GM12801 (cell line): ENCODE data around the gene CNNM2.

Source experiments
- TF ChIP-seq, protein P1 (sequence below): IDR thresholded peaks from one replicate; pipeline ENCODE4 v1.5.1; 2011; ENCODE audit warnings: control low read depth; ENCODE audit not compliant: insufficient read length; ENCODE audit errors: extremely low read depth

The CNNM2 gene

DNA sequence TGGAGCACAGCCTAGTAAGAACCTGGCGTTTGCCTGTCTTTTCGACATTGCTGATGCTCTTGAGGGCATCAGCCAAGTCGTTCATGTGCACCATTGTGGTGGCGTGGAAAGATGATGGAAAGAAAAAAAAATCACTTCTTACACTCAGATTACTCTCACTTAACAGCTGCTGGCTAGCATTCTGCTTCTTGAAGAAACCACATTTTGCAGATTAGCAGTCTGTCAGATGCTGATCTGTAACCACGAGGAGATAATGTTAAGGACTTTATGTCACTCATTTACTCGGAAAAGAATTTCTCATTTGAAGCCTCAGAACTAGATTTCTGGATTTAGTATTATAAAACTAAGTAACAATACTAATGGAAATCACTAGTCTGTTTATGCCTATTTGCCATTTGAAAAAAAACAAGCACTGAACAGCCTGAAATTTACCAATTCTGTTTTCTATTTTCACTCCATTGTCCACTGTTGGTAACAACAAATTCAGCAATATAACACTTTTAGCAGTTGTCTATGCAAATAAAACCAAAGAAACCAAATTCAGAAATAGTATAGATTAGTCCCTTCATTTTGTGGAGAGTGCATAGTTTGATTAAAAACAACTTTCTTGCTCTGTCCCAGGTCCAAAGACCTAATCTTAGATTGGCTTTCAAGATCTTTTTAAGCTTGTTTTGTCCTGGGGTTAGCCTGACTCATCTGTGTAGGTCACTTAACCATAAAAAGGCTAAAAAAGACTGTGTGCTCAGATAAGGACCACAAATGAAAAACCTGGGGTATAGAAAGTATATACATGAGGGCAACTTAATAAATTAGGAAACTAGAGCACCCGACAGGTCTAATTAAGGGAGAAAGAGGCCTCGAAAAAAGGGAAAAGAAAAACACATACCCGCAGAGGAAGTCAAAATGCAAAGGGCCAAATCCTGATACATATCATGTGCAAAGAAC, 207.5 kb downstream of the CNNM2 start:
- TF ChIP-seq, protein P1, sequence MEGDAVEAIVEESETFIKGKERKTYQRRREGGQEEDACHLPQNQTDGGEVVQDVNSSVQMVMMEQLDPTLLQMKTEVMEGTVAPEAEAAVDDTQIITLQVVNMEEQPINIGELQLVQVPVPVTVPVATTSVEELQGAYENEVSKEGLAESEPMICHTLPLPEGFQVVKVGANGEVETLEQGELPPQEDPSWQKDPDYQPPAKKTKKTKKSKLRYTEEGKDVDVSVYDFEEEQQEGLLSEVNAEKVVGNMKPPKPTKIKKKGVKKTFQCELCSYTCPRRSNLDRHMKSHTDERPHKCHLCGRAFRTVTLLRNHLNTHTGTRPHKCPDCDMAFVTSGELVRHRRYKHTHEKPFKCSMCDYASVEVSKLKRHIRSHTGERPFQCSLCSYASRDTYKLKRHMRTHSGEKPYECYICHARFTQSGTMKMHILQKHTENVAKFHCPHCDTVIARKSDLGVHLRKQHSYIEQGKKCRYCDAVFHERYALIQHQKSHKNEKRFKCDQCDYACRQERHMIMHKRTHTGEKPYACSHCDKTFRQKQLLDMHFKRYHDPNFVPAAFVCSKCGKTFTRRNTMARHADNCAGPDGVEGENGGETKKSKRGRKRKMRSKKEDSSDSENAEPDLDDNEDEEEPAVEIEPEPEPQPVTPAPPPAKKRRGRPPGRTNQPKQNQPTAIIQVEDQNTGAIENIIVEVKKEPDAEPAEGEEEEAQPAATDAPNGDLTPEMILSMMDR = no peak

DNA sequence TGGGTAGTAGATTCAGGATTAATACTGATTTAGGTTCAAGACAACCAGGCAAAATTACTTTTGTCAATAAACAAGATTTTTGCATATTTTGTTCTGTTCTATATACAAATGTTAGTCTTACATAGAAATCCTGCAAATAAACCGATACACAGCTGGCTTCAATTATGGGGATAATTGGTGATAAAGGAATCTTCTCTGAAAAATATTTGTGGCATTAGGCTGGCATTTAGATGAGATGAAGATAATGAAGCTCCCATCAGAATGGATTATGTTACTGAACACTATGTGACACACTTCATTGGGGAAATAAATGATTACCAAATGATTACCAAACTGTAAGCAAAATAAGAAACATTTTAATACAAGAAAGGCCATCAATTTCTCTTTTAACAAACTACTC, 209.1 kb downstream of the CNNM2 start:
- TF ChIP-seq, protein P1 = no peak

DNA sequence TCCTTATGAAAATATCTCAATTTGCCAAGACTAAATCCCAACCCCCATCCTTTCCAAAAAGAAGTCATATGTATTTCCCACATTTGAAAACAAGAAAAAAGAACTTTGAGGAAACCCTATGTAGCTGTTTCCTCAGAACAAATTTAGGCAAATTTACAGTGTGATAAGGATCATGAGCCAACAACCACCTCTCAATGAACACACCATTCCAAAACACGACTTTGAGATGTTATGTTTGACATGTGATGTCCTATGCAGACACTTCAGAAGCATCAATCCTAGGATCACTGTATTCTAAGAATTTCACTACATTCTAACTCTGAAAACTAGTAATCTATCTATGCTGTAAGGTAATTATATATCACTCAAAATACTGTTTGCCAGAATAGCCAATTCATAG, 212.8 kb downstream of the CNNM2 start:
- TF ChIP-seq, protein P1 = no peak

DNA sequence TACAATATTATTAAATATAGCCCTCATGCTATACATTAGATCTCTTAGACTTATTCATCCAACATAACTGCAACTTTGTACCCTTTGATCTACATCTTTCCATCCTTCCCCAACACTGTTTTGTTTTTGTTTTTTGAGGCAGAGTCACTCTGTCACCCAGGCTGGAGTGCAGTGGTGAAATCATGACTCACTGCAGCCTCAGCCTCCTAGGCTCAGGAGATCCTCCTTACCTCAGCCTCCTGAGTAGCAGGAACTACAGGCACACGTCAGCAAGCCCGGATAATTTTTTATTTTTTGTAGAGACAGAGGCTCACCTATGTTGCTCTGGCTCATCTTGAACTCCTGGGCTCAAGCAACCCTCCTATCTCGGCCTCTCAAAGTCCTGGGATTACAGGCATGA, 221.7 kb downstream of the CNNM2 start:
- TF ChIP-seq, protein P1 = no peak
